K562 (cell line): Measurements from ENCODE around the gene ZNF512B. TPM values are rescaled to one million over a fixed set of nuclear protein-coding genes. Genes with fewer than 3 reads are reported as not detected.

Experiments
- ELK1 ChIP-seq: sonication (generic); formaldehyde crosslinking; IDR thresholded peaks from 2 replicates; pipeline ENCODE4 v1.8.1; 2022; ENCODE audit warnings: missing genetic modification reagents
- EP400 ChIP-seq: fragments of 450-650 bp; IDR thresholded peaks from 2 replicates; pipeline ENCODE4 v1.6.1; 2017; ENCODE audit warnings: antibody characterized with exemption, mild to moderate bottlenecking, moderate library complexity
- MCM2 ChIP-seq: fragments of 450-650 bp; IDR thresholded peaks from 2 replicates; pipeline ENCODE4 v1.6.1; 2017; ENCODE audit warnings: low read depth, mild to moderate bottlenecking
- MGA ChIP-seq: fragments of 450-650 bp; IDR thresholded peaks from 2 replicates; pipeline ENCODE4 v1.6.1; 2016; ENCODE audit warnings: mild to moderate bottlenecking, moderate library complexity
- POLR2H ChIP-seq: IDR thresholded peaks from 2 replicates; pipeline ENCODE4 v1.6.1; 2016; ENCODE audit warnings: missing genetic modification characterization, low read depth, mild to moderate bottlenecking, control low read depth, missing compliant biosample characterization, moderate library complexity
- RAD51 ChIP-seq: fragments of 450-650 bp; IDR thresholded peaks from 2 replicates; pipeline ENCODE4 v1.7.1; 2016; ENCODE audit warnings: low read depth, mild to moderate bottlenecking, borderline replicate concordance
- TAF7 ChIP-seq: fragments of 450-650 bp; IDR thresholded peaks from 2 replicates; pipeline ENCODE4 v1.6.1; 2016; ENCODE audit warnings: missing genetic modification characterization, missing compliant biosample characterization
- TGIF2 ChIP-seq: sonication (generic); formaldehyde crosslinking; IDR thresholded peaks from 2 replicates; pipeline ENCODE4 v1.8.1; 2022; ENCODE audit warnings: mild to moderate bottlenecking, missing genetic modification reagents, moderate library complexity
- THAP7 ChIP-seq: fragments of 250-450 bp; sonication (Bioruptor Pico); IDR thresholded peaks from 2 replicates; pipeline ENCODE4 v1.5.0; 2021
- VEZF1 ChIP-seq: fragments of 200-800 bp; sonication (Bioruptor generic); IDR thresholded peaks from 2 replicates; pipeline ENCODE4 v1.6.1; 2017; ENCODE audit warnings: missing genetic modification characterization, missing compliant biosample characterization
- ZBED1 ChIP-seq: IDR thresholded peaks from 2 replicates; pipeline ENCODE4 v1.6.1; 2014
- ZNF589 ChIP-seq: fragments of 200-800 bp; sonication (Bioruptor generic); IDR thresholded peaks from 2 replicates; pipeline ENCODE4 v1.6.1; 2016; ENCODE audit warnings: low read depth, missing genetic modification characterization, missing compliant biosample characterization
- polyA plus RNA-seq, 8 experiments: library from polyadenylated mRNA; depleted of rRNA in 4 of 8; stranded (reverse) in 5 of 8; unstranded in 3 of 8; fragments of >200 nt; fragmentation: Nextera tagmentation in 2 of 8; fragmentation: Illumina TruSeq in 1 of 8; extraction: Ambion mirVana in 2 of 8; extraction: Trizol in 1 of 8; gene quantifications; 2 replicates each; pipeline versions ENCODE4 v1.2.1 to v1.2.3, GENCODE V29; 2011 to 2014; ENCODE audit warnings: inconsistent platforms in 1 of 8, missing spikeins in 1 of 8
- total RNA-seq, 7 experiments: library from RNA; depleted of rRNA in 6 of 7; stranded (reverse); fragments of >200 nt in 6 of 7; fragmentation: Illumina TruSeq in 2 of 7; extraction: Trizol in 2 of 7; gene quantifications; 2 replicates each; pipeline versions ENCODE4 v1.2.1 to v1.2.3, GENCODE V29; 2011 to 2021; ENCODE audit warnings: low replicate concordance in 1 of 7

Gene ZNF512B
- total and polyA plus RNA-seq, 9 of the 15 experiments (the other 6 are each of a cell fraction or from before 2014, with no cell fraction given): 0.01 to 27.8 (median 8.2) TPM

- TF ChIP-seq TAF7 (no peak), TGIF2 (no peak), POLR2H (no peak), ZNF589 (CRISPR knock-in tag) (no peak), RAD51 (no peak), MGA (no peak), ELK1 (CRISPR knock-in tag) (no peak), VEZF1 (peak; percentile 64), EP400 (0 out of 2 replicates have a peak, but pooled peaks have one; percentile 9), ZBED1 (no peak), THAP7 (CRISPR knock-in tag) (no peak), MCM2 (no peak)
These were observed 4.1 kb upstream of the ZNF512B start (continued) for GRCh38 chr20:63973636-63974401.
